ENCODE data around the gene BAZ2A. TPM values are rescaled to one million over a fixed set of nuclear protein-coding genes. Genes with fewer than 3 reads are reported as not detected.

The BAZ2A gene

Small RNAs within 50 kb of the gene (small RNA-seq; reads per million reads assigned to genes)
- gene RN7SL809P (not detected), gene RNU6-343P (not detected), gene SNORD59A (6,120 reads per million, percentile 100 among the genes with 10 or more reads in this experiment)
